Measurements from ENCODE around the gene ALMS1. TPM values are rescaled to one million over a fixed set of nuclear protein-coding genes. Genes with fewer than 3 reads are reported as not detected.

ALMS1 gene
- polyA plus RNA-seq, 1 of the 3 experiments (the other 2 are of a cell fraction) = 7.0 TPM

DNA sequence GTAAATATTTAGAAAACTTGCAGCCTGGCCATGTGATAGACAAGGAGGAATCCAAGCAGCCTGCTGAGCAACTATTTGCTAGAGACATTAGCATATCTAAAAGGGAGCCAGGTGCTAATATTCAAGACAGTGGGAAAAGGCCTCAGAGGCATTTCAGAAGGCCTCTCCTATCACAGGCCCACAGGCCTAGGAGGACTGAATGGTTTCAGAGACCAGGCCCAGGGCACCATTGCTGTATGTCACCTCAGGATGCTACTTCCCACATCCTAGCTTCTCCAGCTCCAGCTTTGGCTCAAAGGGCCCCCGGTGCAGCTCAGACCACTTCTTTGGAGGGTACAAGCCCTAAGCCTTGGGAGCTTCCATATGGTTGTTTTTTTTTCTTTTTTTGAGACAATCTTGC, 252.8 kb downstream of the ALMS1 start (continued):
- no peak for TF ChIP-seq CTCF (IDR thresholded peaks at IDR 0.05)
- TF ChIP-seq EP300 (IDR thresholded peaks at IDR 0.05; ENCODE audit: borderline replicate concordance in 1 of 2, low read depth in 1 of 2, low read length in 1 of 2) = no peak
- no peak for TF ChIP-seq SIN3A (IDR thresholded peaks at IDR 0.05; ENCODE audit: borderline replicate concordance, low read depth, low read length)
- no peak for TF ChIP-seq NRF1 (IDR thresholded peaks at IDR 0.05; ENCODE audit: low read depth, low read length)
- no peak for TF ChIP-seq EZH2phosphoT487 (IDR thresholded peaks at IDR 0.05; ENCODE audit: borderline replicate concordance, low read depth)
- no peak for TF ChIP-seq FOXM1 (IDR thresholded peaks at IDR 0.05; ENCODE audit: low read depth)
- TF ChIP-seq TEAD4 (IDR thresholded peaks at IDR 0.05; ENCODE audit: borderline replicate concordance, insufficient read depth) = no peak

- H2AFZ ChIP-seq (ENCODE audit: low read depth) = no peak overlapping the region
- no peak for DNase-seq
- H3K9me2 ChIP-seq = no peaks in the 10 kb centered on the region
- no peaks in the 10 kb centered on the region for H3K27me3 ChIP-seq (ENCODE audit: insufficient read depth)
- TF ChIP-seq USF2 (IDR thresholded peaks at IDR 0.05; ENCODE audit: borderline replicate concordance, low read depth, low read length) (no peak), CTCF (IDR thresholded peaks at IDR 0.05) (no peak), SIN3A (IDR thresholded peaks at IDR 0.05; ENCODE audit: borderline replicate concordance, low read depth, low read length) (no peak), TEAD4 (IDR thresholded peaks at IDR 0.05; ENCODE audit: borderline replicate concordance, insufficient read depth) (no peak), PBX3 (IDR thresholded peaks at IDR 0.05) (no peak), CHD2 (IDR thresholded peaks at IDR 0.05; ENCODE audit: low read length, partially characterized antibody) (no peak), POLR2AphosphoS5 (IDR thresholded peaks at IDR 0.05; ENCODE audit: low read depth, low read length) (no peak)
- TF ChIP-seq, protein P1, sequence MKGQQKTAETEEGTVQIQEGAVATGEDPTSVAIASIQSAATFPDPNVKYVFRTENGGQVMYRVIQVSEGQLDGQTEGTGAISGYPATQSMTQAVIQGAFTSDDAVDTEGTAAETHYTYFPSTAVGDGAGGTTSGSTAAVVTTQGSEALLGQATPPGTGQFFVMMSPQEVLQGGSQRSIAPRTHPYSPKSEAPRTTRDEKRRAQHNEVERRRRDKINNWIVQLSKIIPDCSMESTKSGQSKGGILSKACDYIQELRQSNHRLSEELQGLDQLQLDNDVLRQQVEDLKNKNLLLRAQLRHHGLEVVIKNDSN (IDR thresholded peaks at IDR 0.05; ENCODE audit: borderline replicate concordance, low read depth) = no peak
- H3K4me3 ChIP-seq (ENCODE audit: low read depth in 2 of 2, low read length in 1 of 2) = no peak overlapping the region
- no peaks in the 10 kb centered on the region for H4K20me1 ChIP-seq (ENCODE audit: insufficient read depth)
- ChIA-PET CTCF (no interaction called here), POLR2A (no interaction called here)
- no peaks in the 10 kb centered on the region for H3F3A ChIP-seq (replicated peaks; ENCODE audit: insufficient read depth)
- no peak overlapping the region for H3K9ac ChIP-seq
- WGBS (ENCODE audit: low lambda C conversion rate) = 7% methylated on average over 1 of the region's 1 CpG
- H3K4me2 ChIP-seq = no peak overlapping the region
- H3K9me3 ChIP-seq = no peaks in the 10 kb centered on the region
- H3K36me3 ChIP-seq (replicated peaks in 1 of 2; ENCODE audit: control insufficient read depth in 1 of 2, insufficient read depth in 2 of 2, low read length in 1 of 2) = no peaks in the 10 kb centered on the region
- H3K27ac ChIP-seq (ENCODE audit: low read depth in 2 of 2, low read length in 1 of 2) = no peak overlapping the region
- no peaks in the 10 kb centered on the region for H3K79me2 ChIP-seq (ENCODE audit: insufficient read depth)
- no peaks in the 10 kb centered on the region for H3K4me1 ChIP-seq (ENCODE audit: control insufficient read depth in 1 of 2, insufficient read depth in 2 of 2, low read depth in 1 of 2, low read length in 1 of 2)
Observed at GRCh38 chr2:73640511-73640911, 254.9 kb downstream of the ALMS1 start.
